GM23248 (cell line): ENCODE data around the gene SLC9A4. TPM values are rescaled to one million over a fixed set of nuclear protein-coding genes. Genes with fewer than 3 reads are reported as not detected.

Experiments used
- DNase-seq: peaks from one replicate; pipeline ENCODE4 v3.0.0-alpha.2; 2015
- H2AFZ ChIP-seq: fragments of 200-600 bp; sonication (generic); 2 replicates; pipeline ENCODE4 v1.6.1; 2016; ENCODE audit warnings: antibody characterized with exemption
- H3F3A ChIP-seq: fragments of 200-600 bp; sonication (generic); 2 replicates; pipeline ENCODE4 v1.6.1; 2016; ENCODE audit warnings: mild to moderate bottlenecking, antibody characterized with exemption, mixed run types; ENCODE audit not compliant: insufficient read depth
- H3K27ac ChIP-seq: fragments of 200-600 bp; sonication (generic); 2 replicates; pipeline ENCODE4 v1.5.1; 2016; ENCODE audit warnings: mild to moderate bottlenecking
- H3K27me3 ChIP-seq: fragments of 200-600 bp; sonication (generic); replicated peaks from 2 replicates; pipeline ENCODE4 v1.6.1; 2016; ENCODE audit warnings: mild to moderate bottlenecking; ENCODE audit not compliant: insufficient read depth
- H3K36me3 ChIP-seq: fragments of 200-600 bp; sonication (generic); 2 replicates; pipeline ENCODE4 v1.6.1; 2016; ENCODE audit warnings: low read depth, mild to moderate bottlenecking
- H3K4me1 ChIP-seq: fragments of 200-600 bp; sonication (generic); 2 replicates; pipeline ENCODE4 v1.6.1; 2016; ENCODE audit warnings: mild to moderate bottlenecking; ENCODE audit not compliant: insufficient read depth
- H3K4me2 ChIP-seq: fragments of 200-600 bp; sonication (generic); one replicate; pipeline ENCODE4 v1.6.1; 2016; ENCODE audit warnings: mild to moderate bottlenecking; ENCODE audit not compliant: unreplicated experiment
- H3K4me3 ChIP-seq: fragments of 200-600 bp; sonication (generic); 2 replicates; pipeline ENCODE4 v1.5.1; 2016; ENCODE audit warnings: mild to moderate bottlenecking
- H3K79me2 ChIP-seq: fragments of 200-600 bp; sonication (generic); 2 replicates; pipeline ENCODE4 v1.6.1; 2016; ENCODE audit warnings: mild to moderate bottlenecking; ENCODE audit not compliant: insufficient read depth
- H3K9ac ChIP-seq: fragments of 200-600 bp; sonication (generic); 2 replicates; pipeline ENCODE4 v1.6.1; 2016; ENCODE audit warnings: mild to moderate bottlenecking
- H3K9me2 ChIP-seq: fragments of 200-600 bp; sonication (generic); 2 replicates; pipeline ENCODE4 v1.6.1; 2016; ENCODE audit warnings: mixed run types, mild to moderate bottlenecking, moderate library complexity; ENCODE audit not compliant: insufficient read depth
- H3K9me3 ChIP-seq: fragments of 200-600 bp; sonication (generic); one replicate; pipeline ENCODE4 v1.6.1; 2017; ENCODE audit warnings: low read depth
- H4K20me1 ChIP-seq: fragments of 200-600 bp; sonication (generic); 2 replicates; pipeline ENCODE4 v1.6.0; 2016; ENCODE audit not compliant: insufficient read depth
- EZH2 ChIP-seq: fragments of 200-600 bp; sonication (generic); IDR thresholded peaks from 2 replicates; pipeline ENCODE4 v1.6.1; 2018; ENCODE audit warnings: antibody characterized with exemption, mild to moderate bottlenecking; ENCODE audit not compliant: insufficient read depth, poor library complexity, severe bottlenecking
- EZH2phosphoT487 ChIP-seq: fragments of 200-600 bp; sonication (generic); IDR thresholded peaks from 2 replicates; pipeline ENCODE4 v1.6.1; 2018; ENCODE audit warnings: antibody characterized with exemption, moderate library complexity, mild to moderate bottlenecking, low read depth; ENCODE audit not compliant: insufficient read depth
- WGBS, 2 experiments: methylation state at CpG; one replicate each; pipeline ENCODE4 v1.1.6; 2015 to 2017; ENCODE audit warnings: low lambda C conversion rate in 2 of 2, low coverage in 1 of 2; ENCODE audit errors: missing lambda C conversion rate in 2 of 2; 5-methylcytosine and 5-hydroxymethylcytosine counted together
- in situ Hi-C: fragments of 300-500 bp; cut with MboI; formaldehyde crosslinking; loops from 2 replicates; pipeline ENCODE4 v1.15.0; 2020
- polyA plus RNA-seq: library from polyadenylated mRNA; unstranded; fragments of >200 nt; fragmentation: Nextera tagmentation; extraction: Ambion mirVana; gene quantifications from 2 replicates; pipeline ENCODE4 v1.2.1, GENCODE V29; 2016
- total RNA-seq: library from RNA; depleted of rRNA; stranded (reverse); fragments of >200 nt; shearing (Covaris generic); gene quantifications from 2 replicates; pipeline ENCODE4 v1.2.3, GENCODE V29; 2014

The SLC9A4 gene
- total and polyA plus RNA-seq, 2 experiments from 2014 or later, result not detected

DNA sequence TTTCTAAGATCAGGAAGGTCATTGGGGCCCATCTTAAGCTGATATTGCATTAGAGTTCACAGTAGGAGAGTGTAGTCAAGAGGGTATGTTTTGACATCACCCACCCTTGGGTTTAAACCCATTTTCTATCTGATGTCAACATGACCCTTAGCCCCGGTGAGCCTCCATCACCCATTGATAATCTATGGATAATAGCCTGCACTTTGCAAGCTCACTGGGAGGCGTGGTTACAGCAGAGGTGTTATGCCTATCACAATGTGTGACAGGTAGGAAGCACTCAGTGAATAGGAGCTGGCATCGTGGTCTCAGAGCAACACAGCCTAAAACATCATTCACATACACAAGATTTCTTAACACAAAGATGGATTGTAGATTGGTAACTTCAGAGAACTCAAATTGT is 28.8 kb upstream of the SLC9A4 start:
- H3K27me3 ChIP-seq, result no peaks in the 10 kb centered on the region
- H3K36me3 ChIP-seq, result no peaks in the 10 kb centered on the region
- no peaks in the 10 kb centered on the region for H4K20me1 ChIP-seq
- H3K4me2 ChIP-seq, result no peak overlapping the region
- H3K9me3 ChIP-seq, result no peaks in the 10 kb centered on the region
- H3K27ac ChIP-seq, result no peak overlapping the region
- WGBS, 2 experiments, result 66 to 77% methylated on average over 3 of the region's 3 CpGs
- no peak overlapping the region for H2AFZ ChIP-seq
- in situ Hi-C loops, result loop anchor here (10.0 to 25.0 kb wide), 3 partner anchors 189 to 532 kb away; no protein-coding TSS in a partner anchor
- no peaks in the 10 kb centered on the region for H3K79me2 ChIP-seq
- H3K4me3 ChIP-seq, result no peak overlapping the region
- DNase-seq, result no peak
- no peaks in the 10 kb centered on the region for H3F3A ChIP-seq
- no peaks in the 10 kb centered on the region for H3K9me2 ChIP-seq
- no peaks in the 10 kb centered on the region for H3K4me1 ChIP-seq
- TF ChIP-seq EZH2, result no peak
- TF ChIP-seq EZH2phosphoT487, result no peak
- no peak overlapping the region for H3K9ac ChIP-seq

DNA sequence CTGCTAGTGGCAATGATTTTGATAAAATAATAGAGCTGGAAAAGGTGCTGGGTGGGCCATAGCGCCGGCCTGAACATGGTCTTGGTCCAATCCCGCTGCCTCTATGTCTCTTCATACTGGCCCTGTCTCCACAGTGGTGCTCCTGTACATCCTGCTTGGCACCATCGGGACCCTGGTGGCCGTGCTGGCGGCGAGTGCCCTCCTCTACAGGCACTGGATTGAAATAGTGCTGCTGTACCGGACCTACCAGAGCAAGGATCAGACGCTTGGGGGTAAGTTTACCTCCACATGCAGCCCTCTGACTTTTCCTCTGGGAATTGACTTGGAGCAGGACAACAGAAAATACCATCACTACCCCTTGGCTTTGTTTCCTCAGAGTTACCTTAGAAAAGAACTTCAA is 26.1 kb upstream of the SLC9A4 start:
- no peak overlapping the region for H3K9ac ChIP-seq
- no peak overlapping the region for H3K4me3 ChIP-seq
- no peaks in the 10 kb centered on the region for H3K79me2 ChIP-seq
- no peaks in the 10 kb centered on the region for H4K20me1 ChIP-seq
- no peak overlapping the region for H2AFZ ChIP-seq
- no peaks in the 10 kb centered on the region for H3K9me2 ChIP-seq
- H3K27ac ChIP-seq, result no peak overlapping the region
- in situ Hi-C loops, result loop anchor here (10.0 to 25.0 kb wide), 3 partner anchors 192 to 535 kb away; no protein-coding TSS in a partner anchor
- no peaks in the 10 kb centered on the region for H3K9me3 ChIP-seq
- H3F3A ChIP-seq, result no peaks in the 10 kb centered on the region
- no peak overlapping the region for H3K4me2 ChIP-seq
- H3K4me1 ChIP-seq, result no peaks in the 10 kb centered on the region
- DNase-seq, result no peak
- TF ChIP-seq EZH2, result no peak
- no peak for TF ChIP-seq EZH2phosphoT487
- 93 to 94% methylated on average over 9 of the region's 9 CpGs for WGBS, 2 experiments
- no peaks in the 10 kb centered on the region; the same call in 1 of the 2 replicates for H3K27me3 ChIP-seq
- no peaks in the 10 kb centered on the region for H3K36me3 ChIP-seq

DNA sequence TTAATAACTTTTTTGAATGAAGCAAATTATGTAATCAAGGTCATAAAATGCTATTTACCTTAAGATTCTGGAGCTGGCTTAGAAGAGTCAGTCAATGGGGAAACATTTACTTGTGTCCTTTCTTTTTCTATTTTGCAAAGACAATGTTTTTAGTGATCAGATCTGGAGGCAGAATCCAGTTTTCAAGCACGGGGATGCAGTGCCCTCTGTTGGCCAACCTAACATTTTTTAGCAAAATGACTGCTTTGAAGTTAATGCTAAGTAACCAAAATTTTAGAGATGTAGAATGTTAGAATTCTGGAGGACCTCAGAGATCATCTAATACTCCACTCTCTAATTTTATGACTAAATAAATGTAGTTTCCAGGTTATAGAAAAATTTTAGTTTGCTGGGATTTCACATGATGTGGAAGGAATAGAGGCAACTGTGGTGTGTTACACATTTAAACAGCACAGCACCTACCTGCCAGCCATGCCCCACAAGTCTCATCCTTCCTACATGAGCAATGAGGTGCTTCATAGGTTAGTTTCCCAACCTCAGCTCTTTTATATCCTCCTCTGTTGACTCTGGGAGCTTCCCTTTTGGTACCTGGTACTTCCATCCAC is 23.6 kb upstream of the SLC9A4 start:
- H3K9ac ChIP-seq, result no peak overlapping the region
- no peaks in the 10 kb centered on the region for H3K79me2 ChIP-seq
- no peaks in the 10 kb centered on the region for H3K36me3 ChIP-seq
- TF ChIP-seq EZH2 (no peak), EZH2phosphoT487 (no peak)
- H3K4me1 ChIP-seq, result no peaks in the 10 kb centered on the region
- no peaks in the 10 kb centered on the region for H3K9me3 ChIP-seq
- no peak overlapping the region for H2AFZ ChIP-seq
- H4K20me1 ChIP-seq, result no peaks in the 10 kb centered on the region
- peak; percentile 64 for DNase-seq
- peaks cover 3% of the 10 kb centered on the region for H3K27me3 ChIP-seq
- no peaks in the 10 kb centered on the region for H3K9me2 ChIP-seq
- WGBS, 2 experiments, result 0% methylated on average over 1 of the region's 1 CpG
- H3K4me2 ChIP-seq, result no peak overlapping the region
- H3F3A ChIP-seq, result no peaks in the 10 kb centered on the region
- H3K27ac ChIP-seq, result no peak overlapping the region
- in situ Hi-C loops, result loop anchor here (10.0 to 25.0 kb wide), 3 partner anchors 195 to 537 kb away; no protein-coding TSS in a partner anchor
- no peak overlapping the region for H3K4me3 ChIP-seq

DNA sequence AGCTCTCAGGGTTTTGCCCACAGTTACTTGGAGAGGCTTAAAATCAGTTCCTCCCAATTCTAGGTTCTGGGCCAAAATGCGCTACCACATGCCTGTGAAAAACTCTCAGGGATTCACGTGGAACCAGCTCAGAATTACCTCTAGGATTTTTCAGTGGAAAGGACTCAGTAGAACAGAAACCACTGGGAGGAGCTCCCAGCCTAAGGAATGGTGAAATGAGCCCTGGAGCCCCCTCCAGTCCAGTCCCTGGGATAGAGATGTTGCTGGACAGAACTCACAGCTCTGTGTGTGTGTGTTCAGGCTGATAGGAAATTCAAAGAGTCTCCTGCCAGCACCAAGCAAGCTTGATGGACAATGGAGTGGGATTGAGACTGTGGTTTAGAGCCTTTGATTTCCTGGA is 21.1 kb upstream of the SLC9A4 start:
- Histone ChIP-seq H3K36me3 (no peaks in the 10 kb centered on the region), H3K9me3 (no peaks in the 10 kb centered on the region), H3K9ac (no peak overlapping the region), H3F3A (no peaks in the 10 kb centered on the region), H3K27me3 (peaks cover 11% of the 10 kb centered on the region), H3K4me2 (no peak overlapping the region), H3K9me2 (no peaks in the 10 kb centered on the region), H2AFZ (no peak overlapping the region), H3K4me1 (no peaks in the 10 kb centered on the region), H3K79me2 (no peaks in the 10 kb centered on the region), H3K4me3 (no peak overlapping the region), H3K27ac (no peak overlapping the region), H4K20me1 (no peaks in the 10 kb centered on the region)
- TF ChIP-seq EZH2 (no peak), EZH2phosphoT487 (no peak)
- in situ Hi-C loops, result no loop called here
- DNase-seq, result no peak
- WGBS, 2 experiments, result 43 to 65% methylated on average over 2 of the region's 2 CpGs

DNA sequence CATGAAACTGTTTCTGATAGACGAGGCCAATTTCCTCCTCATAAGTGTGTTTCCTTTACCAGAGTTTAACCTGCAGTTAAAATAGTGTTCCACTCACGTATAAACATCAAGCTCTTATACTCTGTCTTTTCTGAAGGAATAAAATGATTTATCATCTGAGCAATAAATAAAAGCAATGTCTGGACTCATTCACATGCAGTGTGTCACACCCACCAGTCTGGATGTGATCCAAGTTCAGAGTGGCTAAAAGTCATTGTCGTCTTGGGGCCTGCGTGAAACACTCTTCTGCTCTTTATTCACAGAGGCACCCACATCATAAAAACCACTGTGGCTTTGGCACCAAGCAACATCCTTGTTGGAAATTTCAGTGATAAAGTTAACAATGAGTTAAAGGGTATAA is 19.5 kb upstream of the SLC9A4 start:
- H3K36me3 ChIP-seq, result no peaks in the 10 kb centered on the region
- in situ Hi-C loops, result no loop called here
- DNase-seq, result no peak
- no peak overlapping the region for H2AFZ ChIP-seq
- TF ChIP-seq EZH2, result no peak
- H3F3A ChIP-seq, result no peaks in the 10 kb centered on the region
- no peaks in the 10 kb centered on the region for H4K20me1 ChIP-seq
- H3K4me2 ChIP-seq, result no peak overlapping the region
- no peaks in the 10 kb centered on the region for H3K4me1 ChIP-seq
- WGBS, 2 experiments, result 48 to 49% methylated on average over 4 of the region's 4 CpGs
- no peak overlapping the region for H3K27ac ChIP-seq
- no peak overlapping the region for H3K9ac ChIP-seq
- H3K9me2 ChIP-seq, result no peaks in the 10 kb centered on the region
- no peaks in the 10 kb centered on the region for H3K79me2 ChIP-seq
- peaks cover 20% of the 10 kb centered on the region for H3K27me3 ChIP-seq
- no peaks in the 10 kb centered on the region for H3K9me3 ChIP-seq
- H3K4me3 ChIP-seq, result no peak overlapping the region
